22Rv1 (cell line): Measurements from ENCODE around the gene ZBTB7A.
A peak's percentile ranks its signal among the peaks of the same experiment; 100 is the strongest.

ENCODE experiments used
- H3K27ac ChIP-seq: fragments of 450-650 bp; 2 replicates; pipeline ENCODE4 v1.5.1; 2017
- CTCF ChIP-seq: fragments of 450-650 bp; IDR thresholded peaks from 2 replicates; pipeline ENCODE4 v1.5.1; 2017; ENCODE audit warnings: mild to moderate bottlenecking
- ZFX ChIP-seq: fragments of 450-650 bp; IDR thresholded peaks from 2 replicates; pipeline ENCODE4 v1.6.1; 2017; ENCODE audit warnings: antibody characterized with exemption, borderline replicate concordance

The ZBTB7A gene

DNA sequence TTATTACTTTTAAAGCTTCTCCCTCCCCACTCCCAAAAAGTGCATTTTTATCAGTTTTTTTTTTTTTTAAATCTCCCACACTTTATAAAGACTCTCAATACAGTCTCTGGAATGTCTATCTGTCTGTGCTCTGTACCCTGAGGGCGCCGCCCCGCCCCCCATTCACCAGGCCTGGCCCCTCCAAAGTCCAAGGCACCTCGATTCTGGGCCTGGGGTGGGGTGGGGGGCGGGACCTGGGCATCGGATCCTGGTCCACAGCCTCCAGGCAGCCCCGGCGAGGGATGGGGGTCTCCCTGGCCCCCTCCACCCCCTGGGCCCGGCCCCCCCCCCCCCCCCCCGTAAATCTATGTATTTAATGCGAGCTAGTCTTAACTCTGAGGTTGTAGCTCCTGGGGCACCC is 23.3 kb downstream of the ZBTB7A start:
- H3K27ac ChIP-seq: peak overlapping the region; percentile 53; the same call in 1 of the 2 replicates

GRCh38 chr19:4042731-4043082 is 24.0 kb downstream of the ZBTB7A start:
- no peak for TF ChIP-seq CTCF
- no peak for TF ChIP-seq ZFX
- peak overlapping the region; percentile 53 for H3K27ac ChIP-seq

More for the DNA sequence above, 23.3 kb downstream of the ZBTB7A start:
- TF ChIP-seq CTCF (no peak), ZFX (no peak)

DNA sequence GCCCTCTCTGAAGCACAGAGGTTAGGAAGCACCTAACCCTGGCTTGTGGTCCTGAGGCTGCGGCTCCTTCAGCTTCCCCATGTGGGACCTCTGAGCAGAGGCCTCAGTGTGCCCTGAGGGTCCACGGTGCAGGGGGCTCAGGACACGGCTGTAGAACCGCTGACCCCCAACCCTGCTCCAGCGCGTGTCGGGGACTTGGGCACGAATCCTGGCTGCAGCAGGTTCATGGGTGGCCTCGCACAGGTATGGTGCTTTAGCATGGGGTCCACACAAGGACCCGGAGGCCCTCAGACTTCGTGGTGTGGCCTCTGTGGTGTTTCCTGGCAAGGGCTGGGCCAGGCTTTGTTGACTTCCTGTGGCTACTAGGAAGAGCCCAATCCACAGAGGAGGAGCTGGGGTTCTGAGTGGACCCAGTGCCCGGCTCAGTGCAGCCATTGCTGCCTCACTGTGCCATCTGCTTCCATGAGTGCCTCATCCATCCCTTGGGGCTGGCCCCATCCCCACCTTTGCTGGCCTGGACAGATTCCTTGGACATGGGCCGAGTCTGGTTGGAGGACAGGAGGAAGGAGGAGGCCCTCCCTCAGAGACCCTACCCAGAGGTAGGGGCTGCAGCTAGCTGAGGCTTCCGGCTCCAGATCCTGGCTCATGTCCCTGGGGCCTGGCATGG is 24.5 kb downstream of the ZBTB7A start:
- TF ChIP-seq CTCF (no peak), ZFX (no peak)
- H3K27ac ChIP-seq: peak overlapping the region; percentile 53

DNA sequence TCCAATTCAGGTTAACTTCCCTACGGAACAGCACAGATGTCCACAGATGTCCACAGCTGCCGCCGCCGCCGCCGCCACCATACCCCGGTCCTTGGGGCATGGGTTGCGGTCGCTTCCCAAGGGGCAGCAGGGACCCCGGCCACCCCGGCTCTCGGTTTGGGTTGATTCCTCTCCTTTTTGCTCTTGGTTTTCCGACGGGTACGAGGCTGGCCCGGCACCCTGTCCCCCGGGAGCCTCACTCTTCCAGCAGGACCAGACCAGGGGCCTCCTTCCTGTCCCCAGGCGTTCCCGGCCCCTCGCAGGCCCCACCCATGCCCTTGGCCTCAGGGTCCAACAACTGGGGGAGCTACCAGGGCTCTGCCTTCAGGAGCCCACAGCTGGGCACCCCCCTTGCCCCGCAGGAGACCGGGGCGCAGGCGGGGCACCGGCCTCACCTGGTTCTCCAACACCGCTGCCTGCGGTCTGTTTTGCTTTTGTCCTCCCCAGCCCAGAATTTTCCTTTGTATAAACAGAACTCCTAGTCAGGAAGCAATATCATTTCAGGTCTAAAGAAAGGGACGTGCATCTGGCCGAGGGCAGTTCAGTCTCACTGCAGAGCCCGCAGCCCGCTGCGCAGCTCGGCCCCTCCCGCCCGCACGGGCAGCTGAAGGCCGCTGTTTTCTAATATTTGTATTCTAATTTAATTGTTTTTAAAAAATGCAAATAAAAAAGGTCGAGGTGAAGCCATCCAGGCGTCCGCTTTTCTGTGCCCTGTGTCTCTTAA is 27.9 kb downstream of the ZBTB7A start:
- peak overlapping the region; percentile 53; the same call in 1 of the 2 replicates for H3K27ac ChIP-seq

GRCh38 chr19:4038057-4038456 is 28.6 kb downstream of the ZBTB7A start:
- H3K27ac ChIP-seq: no peak overlapping the region
- TF ChIP-seq ZFX (no peak), CTCF (no peak)

More for the DNA sequence above, 27.9 kb downstream of the ZBTB7A start:
- TF ChIP-seq ZFX: no peak
- no peak for TF ChIP-seq CTCF

DNA sequence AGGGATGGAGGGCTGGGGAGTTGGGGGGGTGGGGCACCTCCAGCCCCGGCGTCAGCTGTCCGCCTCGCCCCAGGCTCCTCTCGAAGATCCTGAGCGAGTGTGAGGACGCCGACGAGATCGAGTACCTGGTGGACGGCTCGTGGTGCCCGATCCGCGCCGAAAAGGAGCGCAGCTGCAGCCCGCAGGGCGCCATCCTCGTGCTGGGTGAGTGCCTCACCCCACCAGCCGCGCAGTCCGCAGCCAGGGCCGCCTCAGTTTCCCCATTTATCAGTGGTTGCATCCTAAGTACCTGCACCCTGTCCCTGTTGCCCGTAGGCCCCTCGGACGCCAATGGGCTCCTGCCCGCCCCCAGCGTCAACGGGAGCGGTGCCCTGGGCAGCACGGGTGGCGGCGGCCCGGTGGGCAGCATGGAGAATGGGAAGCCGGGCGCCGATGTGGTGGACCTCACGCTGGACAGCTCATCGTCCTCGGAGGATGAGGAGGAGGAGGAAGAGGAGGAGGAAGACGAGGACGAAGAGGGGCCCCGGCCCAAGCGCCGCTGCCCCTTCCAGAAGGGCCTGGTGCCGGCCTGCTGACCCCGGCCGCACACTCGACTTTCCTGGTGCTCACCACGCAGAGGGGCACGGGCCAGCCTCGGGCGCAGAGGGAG is 29.3 kb downstream of the ZBTB7A start:
- TF ChIP-seq ZFX: no peak
- TF ChIP-seq CTCF: no peak
- H3K27ac ChIP-seq: no peak overlapping the region
